Mucosa of rectum (tissue), 2 donors: ENCODE measurements around the gene RAB12.
A peak's percentile ranks its signal among the peaks of the same experiment; 100 is the strongest.

Experiments
- H3K27ac ChIP-seq, 2 donors: one replicate each; pipeline ENCODE4 v1.7.0; 2013; ENCODE audit warnings: inconsistent platforms in 2 of 2, low read depth in 2 of 2, low read length in 2 of 2
- H3K27me3 ChIP-seq, 2 donors: one replicate each; pipeline ENCODE4 v1.7.0; 2013; ENCODE audit warnings: low read length in 2 of 2; ENCODE audit not compliant: control insufficient read depth in 2 of 2, insufficient read depth in 2 of 2
- H3K36me3 ChIP-seq, 2 donors: one replicate each; pipeline ENCODE4 v1.7.0; 2013; ENCODE audit warnings: low read length in 2 of 2; ENCODE audit not compliant: control insufficient read depth in 2 of 2, insufficient read depth in 2 of 2
- H3K4me1 ChIP-seq, 2 donors: one replicate each; pipeline ENCODE4 v1.7.0; 2013; ENCODE audit warnings: low read length in 2 of 2, mild to moderate bottlenecking in 1 of 2; ENCODE audit not compliant: control insufficient read depth in 2 of 2, insufficient read depth in 2 of 2
- H3K4me3 ChIP-seq, 2 donors: one replicate each; pipeline ENCODE4 v1.7.0; 2013; ENCODE audit warnings: low read length in 2 of 2
- H3K9ac ChIP-seq, 2 donors: one replicate each; pipeline ENCODE4 v1.7.0; 2013; ENCODE audit warnings: low read length in 2 of 2, low read depth in 1 of 2, mild to moderate bottlenecking in 1 of 2
- H3K9me3 ChIP-seq, 2 donors: one replicate each; pipeline ENCODE4 v1.7.0; 2013; ENCODE audit warnings: low read length in 2 of 2; ENCODE audit not compliant: control insufficient read depth in 2 of 2
- donor health status: healthy.
- donor health status: Normal muscosa, but diverticular disease.

RAB12 gene

DNA sequence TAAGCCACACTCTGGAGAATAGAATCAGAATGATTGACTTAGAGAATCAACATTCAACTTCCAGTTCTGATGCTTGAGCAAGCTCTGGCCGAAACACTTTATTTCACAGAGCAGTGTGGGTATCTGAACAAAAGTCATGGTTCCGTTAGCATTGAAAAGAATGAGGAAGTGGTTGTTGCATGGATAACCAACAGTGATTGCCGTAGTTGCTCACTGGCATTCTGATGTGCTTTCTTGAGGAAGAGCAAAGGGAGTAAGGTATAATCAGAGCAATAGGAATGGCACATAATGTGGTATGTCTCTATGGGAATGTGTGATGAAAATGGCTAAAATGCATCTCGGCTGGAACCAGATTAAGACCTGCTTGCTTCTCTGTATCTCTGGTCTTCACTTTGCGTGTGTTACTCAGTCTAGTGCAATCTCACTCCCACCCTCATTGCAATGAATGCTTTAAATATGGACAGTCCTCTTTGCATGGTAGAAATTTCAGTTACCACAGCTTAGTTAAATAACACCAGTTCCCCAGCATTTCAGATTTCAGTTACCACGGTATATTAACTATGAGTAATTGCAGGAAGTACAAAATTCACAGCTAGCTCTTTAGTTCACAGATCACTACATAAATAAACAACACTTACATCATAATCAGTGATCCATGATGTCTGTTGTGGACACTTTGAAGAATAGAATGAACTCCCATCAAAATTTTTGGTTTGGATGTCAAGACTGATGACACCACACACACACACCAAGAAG lies 7.8 kb upstream of the RAB12 start:
- Histone ChIP-seq H3K9ac (no peak overlapping the region), H3K4me3 (no peak overlapping the region), H3K36me3 (no peaks in the 10 kb centered on the region), H3K27me3 (peaks cover 0 to 2% of the 10 kb centered on the region in 2 donors), H3K27ac (no peak overlapping the region), H3K4me1 (no peaks in the 10 kb centered on the region), H3K9me3 (no peaks in the 10 kb centered on the region)

DNA sequence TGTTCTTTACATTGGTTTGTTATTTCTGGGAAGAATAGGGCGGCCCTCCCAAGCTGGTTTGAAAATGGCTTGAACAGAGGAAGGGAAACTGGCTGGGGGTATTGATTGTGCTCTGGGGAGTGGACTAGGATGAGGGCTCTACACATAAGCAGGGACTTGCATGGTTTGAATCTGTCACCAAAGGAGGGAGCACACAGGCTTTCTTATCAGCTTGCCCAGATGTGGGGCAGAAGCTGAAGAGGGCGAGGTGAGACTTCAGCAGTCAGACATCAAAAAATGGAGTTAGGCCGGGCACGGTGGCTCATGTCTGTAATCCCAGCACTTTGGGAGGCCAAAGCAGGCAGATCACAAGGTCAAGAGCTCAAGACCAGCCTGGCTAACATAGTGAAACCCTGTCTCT lies 7.2 kb upstream of the RAB12 start:
- Histone ChIP-seq H3K27ac (no peak overlapping the region), H3K27me3 (peaks cover 2% of the 10 kb centered on the region in 2 donors), H3K4me3 (no peak overlapping the region), H3K9me3 (no peaks in the 10 kb centered on the region), H3K4me1 (no peaks in the 10 kb centered on the region), H3K9ac (no peak overlapping the region), H3K36me3 (no peaks in the 10 kb centered on the region)

DNA sequence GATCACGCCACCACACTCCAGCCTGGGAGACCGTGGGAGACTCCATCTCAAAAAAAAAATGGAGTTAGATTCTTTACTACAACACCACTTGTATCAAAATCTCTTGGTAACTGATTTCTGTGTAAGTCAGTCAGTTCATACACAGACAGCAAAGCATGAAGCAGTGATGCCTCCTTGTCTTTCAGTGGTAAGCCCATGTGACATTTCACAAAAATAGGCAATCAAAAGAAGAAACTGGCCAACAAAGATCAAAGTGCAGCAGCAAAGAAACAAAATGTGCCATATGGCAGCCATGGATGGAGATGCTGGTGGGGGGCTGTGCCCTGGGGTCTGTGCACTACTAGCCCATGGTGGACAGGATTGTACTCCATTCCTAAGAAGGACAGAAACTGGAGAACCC lies 6.7 kb upstream of the RAB12 start:
- H3K36me3 ChIP-seq, result no peaks in the 10 kb centered on the region
- no peak overlapping the region for H3K4me3 ChIP-seq
- no peak overlapping the region for H3K9ac ChIP-seq
- H3K27ac ChIP-seq, result no peak overlapping the region
- H3K9me3 ChIP-seq, result no peaks in the 10 kb centered on the region
- H3K4me1 ChIP-seq, result no peaks in the 10 kb centered on the region
- H3K27me3 ChIP-seq, result peaks cover 2% of the 10 kb centered on the region in 2 donors

DNA sequence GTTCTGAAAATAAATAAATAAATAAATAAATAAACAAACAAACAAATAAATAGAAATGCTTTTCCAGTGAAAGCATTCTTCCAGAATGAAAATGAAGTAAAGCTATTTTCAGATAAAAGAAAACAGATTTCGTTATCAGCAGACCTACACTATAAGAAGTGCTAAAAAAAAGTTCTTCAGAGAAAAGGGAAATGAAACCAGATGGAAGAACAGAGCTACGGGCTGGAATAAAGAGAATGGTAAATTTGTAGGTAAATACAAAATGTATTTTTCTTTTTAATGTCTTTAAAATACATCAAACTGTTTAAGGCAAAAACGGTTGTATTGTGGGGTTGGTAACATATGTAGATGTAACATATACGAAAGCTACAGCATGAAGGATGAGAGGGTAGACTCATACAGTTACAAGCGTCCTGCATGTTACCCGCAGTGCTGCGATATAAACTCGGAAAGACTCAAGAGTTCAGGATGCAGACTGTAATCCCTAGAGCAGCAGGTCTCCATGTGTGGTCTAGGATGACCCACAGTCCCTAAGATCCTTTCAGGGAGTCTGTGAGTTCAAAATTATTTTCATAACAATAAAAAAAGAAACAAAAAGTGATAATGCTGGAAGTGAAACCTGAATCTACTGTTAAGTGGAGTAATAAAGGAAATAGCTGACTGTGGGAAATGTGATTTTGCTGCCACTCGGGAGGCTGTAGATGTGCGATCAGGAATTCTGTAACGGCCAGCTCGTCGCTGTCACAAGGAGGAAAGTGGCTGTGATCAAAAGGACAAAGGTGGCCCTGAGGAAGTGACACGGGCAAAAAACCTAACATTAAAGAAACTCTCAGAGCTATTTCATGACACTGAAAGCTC lies 5.3 kb upstream of the RAB12 start:
- Histone ChIP-seq H3K4me1 (no peaks in the 10 kb centered on the region), H3K36me3 (no peaks in the 10 kb centered on the region), H3K27ac (no peak overlapping the region), H3K4me3 (peak overlapping the region; percentile 28 to 69), H3K27me3 (peaks cover 2% of the 10 kb centered on the region in 2 donors), H3K9ac (no peak overlapping the region), H3K9me3 (no peaks in the 10 kb centered on the region)

DNA sequence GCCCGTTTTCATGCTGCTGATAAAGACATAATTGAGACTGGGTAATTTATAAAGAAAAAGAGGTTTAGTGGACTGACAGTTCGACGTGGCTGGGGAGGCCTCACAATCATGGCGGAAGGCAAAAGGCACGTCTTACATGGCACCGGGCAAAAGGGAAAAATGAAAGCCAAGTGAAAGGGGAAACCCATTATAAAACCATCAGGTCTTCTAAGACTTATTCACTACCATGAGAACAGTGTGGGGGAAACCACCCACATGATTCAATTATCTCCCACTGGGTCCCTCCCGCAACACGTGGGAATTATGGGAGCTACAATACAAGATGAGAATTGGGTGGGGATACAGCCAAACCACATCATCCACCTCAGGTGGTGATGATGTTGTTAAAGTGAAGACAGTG lies 3.3 kb upstream of the RAB12 start:
- Histone ChIP-seq H3K27ac (no peak overlapping the region), H3K9ac (no peak overlapping the region), H3K9me3 (no peaks in the 10 kb centered on the region), H3K27me3 (peaks cover 2% of the 10 kb centered on the region in 2 donors), H3K4me1 (peaks cover 3 to 5% of the 10 kb centered on the region in 2 donors), H3K36me3 (no peaks in the 10 kb centered on the region), H3K4me3 (no peak overlapping the region)

DNA sequence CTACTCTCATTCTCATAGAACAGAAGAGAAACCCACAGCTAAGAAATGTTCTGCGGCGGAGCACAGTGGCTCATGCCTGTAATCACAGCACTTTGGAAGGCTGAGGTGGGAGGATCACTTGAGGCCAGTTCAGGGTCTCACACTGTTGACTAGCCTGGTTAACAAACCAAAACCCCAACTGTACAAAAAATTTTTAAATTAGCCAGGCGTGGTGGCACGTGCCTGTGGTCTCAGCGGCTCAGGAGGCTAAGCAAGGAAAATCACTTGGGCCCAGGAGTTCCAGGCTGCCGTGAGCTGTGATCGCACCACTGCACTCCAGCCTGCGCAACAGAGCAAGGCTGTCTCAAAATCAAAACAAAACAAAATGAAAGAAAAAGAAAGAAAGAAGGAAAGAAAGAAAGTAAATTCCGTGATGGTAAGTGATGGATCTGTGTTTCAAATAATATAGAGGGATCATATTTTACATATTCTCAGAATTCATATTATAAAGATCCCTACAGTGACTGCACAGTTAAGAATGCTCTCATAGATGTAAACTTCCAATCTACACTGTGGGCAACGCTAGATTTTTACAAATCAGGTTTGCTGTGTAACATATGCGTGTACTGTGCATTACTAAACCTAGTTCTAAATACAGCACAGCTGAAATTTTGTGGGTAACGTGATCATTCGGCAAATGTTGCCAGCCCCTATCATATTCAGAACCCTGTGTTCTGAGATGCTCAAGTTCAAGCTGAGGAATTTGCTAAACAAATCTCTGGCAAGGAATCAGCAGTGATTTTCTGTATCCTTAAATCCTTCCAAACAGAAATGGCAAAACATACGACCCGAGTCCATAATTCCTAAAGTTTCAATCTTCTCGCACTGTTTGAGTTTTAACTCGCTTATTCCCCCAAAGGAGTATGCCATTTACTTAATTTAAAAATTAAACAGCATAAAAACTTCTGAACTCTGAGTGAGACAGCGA lies 1.2 kb upstream of the RAB12 start:
- H3K9me3 ChIP-seq, result no peaks in the 10 kb centered on the region
- peak overlapping the region; percentile 48 to 50 for H3K9ac ChIP-seq
- H3K36me3 ChIP-seq, result no peaks in the 10 kb centered on the region
- H3K27me3 ChIP-seq, result peaks cover 0 to 2% of the 10 kb centered on the region in 2 donors
- H3K27ac ChIP-seq, result peak overlapping the region; percentile 50 to 65
- H3K4me1 ChIP-seq, result peaks cover 8 to 12% of the 10 kb centered on the region in 2 donors
- peak overlapping the region; percentile 54 to 67 for H3K4me3 ChIP-seq

DNA sequence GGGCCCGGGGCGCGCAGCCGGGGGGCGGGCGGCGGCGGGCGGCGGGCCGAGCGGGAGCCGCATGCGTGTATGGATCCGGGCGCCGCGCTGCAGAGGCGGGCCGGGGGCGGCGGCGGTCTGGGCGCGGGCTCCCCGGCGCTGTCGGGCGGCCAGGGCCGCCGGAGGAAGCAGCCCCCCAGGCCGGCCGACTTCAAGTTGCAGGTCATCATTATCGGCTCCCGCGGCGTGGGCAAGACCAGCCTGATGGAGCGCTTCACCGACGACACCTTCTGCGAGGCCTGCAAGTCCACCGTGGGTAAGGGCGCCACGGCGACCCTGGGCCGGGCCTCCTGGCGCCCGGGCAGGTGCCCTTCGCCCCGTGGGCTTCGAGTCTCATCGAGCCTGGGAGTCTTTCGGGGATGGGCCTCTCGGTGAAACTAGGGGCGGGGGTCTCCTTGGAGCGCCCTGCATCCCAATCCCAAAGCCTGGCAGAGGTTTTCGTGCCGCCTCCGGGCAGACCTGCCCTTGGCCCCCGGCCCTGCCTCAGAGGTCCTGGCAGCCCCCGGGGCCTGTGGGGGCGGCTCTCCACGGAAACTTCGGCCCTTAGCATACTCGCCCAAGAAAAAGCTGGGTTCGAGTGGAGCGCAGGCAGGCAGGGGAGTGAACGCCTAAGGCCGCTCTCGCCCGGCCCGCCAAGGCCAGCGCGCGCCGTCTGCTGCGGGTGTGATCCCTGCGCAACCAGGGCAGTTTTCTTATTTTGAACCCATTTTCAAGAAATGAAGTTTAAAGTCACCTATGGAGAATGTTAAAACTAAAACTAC lies 622 bp downstream of the RAB12 start:
- Histone ChIP-seq H3K27ac (peak overlapping the region in 1 of 2 donors; percentile 54), H3K9me3 (no peaks in the 10 kb centered on the region), H3K4me1 (peaks cover 8 to 12% of the 10 kb centered on the region in 2 donors), H3K9ac (peak overlapping the region; percentile 75 to 78), H3K4me3 (peak overlapping the region; percentile 80 to 81), H3K36me3 (no peaks in the 10 kb centered on the region), H3K27me3 (peaks cover 0 to 2% of the 10 kb centered on the region in 2 donors)

DNA sequence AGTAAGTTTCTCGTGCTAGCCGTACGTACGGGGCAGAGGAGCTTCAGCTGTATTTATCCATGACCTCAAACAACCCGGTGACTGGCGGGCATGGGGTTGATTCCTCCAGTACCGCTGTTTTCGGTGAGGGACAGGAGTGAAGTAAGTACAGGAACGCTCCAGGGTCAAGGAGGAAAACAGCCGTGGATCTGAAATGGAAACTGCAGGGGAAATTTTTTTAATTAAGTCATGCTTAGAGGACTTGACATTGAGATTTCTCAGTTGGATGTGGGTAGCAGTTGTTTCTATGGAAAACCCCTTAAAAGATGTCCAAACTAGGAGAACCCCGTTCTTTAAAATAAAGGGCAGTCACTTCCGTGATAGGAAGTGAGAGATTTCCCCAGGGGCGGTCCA lies 1.2 kb downstream of the RAB12 start:
- Histone ChIP-seq H3K9me3 (no peaks in the 10 kb centered on the region), H3K4me3 (peak overlapping the region; percentile 80 to 81), H3K27me3 (peaks cover 0 to 2% of the 10 kb centered on the region in 2 donors), H3K4me1 (peaks cover 8 to 12% of the 10 kb centered on the region in 2 donors), H3K36me3 (no peaks in the 10 kb centered on the region), H3K9ac (peak overlapping the region; percentile 75 to 78), H3K27ac (peak overlapping the region in 1 of 2 donors; percentile 54)

DNA sequence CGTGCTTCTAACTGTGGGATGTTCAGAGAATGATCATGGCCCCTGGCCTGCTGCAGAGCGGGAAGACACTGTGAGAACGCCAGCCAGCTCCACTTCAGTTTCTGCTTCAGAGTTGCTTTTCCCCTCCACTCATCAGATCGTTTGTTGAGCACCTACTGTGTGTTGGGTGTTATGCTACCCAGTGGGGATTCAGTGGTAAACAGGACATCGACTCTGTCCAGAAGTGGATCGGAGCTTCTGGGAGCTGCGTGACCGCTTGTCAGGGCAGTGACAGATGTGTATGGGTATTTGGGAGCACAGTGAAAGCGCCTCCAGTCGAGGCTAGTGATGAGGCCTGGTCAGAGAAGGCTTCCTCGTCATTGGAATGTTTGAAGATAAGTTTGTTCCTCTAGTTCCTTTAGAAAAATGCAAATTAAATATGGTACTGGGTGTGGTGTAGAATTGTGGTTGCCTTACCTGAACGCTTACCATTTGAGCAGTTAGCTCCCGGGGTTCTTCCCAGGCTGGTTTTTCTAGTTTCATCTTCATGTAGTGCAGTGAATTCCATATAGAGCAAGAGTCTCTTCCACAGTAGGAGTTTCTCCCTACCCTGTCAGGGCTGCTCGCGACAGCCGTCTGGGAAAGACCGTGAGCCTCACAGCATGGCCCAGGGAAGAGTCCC lies 2.8 kb downstream of the RAB12 start:
- Histone ChIP-seq H3K4me1 (peaks cover 8 to 12% of the 10 kb centered on the region in 2 donors), H3K27ac (no peak overlapping the region), H3K9me3 (no peaks in the 10 kb centered on the region), H3K27me3 (no peaks in the 10 kb centered on the region), H3K4me3 (no peak overlapping the region), H3K36me3 (no peaks in the 10 kb centered on the region), H3K9ac (no peak overlapping the region)
